WI38 (cell line): Measurements from ENCODE around the gene KCNQ4.

Experiments
- H3K4me3 ChIP-seq: 2 replicates; pipeline ENCODE4 v1.5.1; 2011; ENCODE audit warnings: low read depth, mild to moderate bottlenecking, control low read depth, low read length
- TF ChIP-seq, protein P1 (sequence below): IDR thresholded peaks from 2 replicates; pipeline ENCODE4 v1.5.1; 2012; ENCODE audit warnings: low read depth, mild to moderate bottlenecking, control low read depth, low read length

Gene KCNQ4

DNA sequence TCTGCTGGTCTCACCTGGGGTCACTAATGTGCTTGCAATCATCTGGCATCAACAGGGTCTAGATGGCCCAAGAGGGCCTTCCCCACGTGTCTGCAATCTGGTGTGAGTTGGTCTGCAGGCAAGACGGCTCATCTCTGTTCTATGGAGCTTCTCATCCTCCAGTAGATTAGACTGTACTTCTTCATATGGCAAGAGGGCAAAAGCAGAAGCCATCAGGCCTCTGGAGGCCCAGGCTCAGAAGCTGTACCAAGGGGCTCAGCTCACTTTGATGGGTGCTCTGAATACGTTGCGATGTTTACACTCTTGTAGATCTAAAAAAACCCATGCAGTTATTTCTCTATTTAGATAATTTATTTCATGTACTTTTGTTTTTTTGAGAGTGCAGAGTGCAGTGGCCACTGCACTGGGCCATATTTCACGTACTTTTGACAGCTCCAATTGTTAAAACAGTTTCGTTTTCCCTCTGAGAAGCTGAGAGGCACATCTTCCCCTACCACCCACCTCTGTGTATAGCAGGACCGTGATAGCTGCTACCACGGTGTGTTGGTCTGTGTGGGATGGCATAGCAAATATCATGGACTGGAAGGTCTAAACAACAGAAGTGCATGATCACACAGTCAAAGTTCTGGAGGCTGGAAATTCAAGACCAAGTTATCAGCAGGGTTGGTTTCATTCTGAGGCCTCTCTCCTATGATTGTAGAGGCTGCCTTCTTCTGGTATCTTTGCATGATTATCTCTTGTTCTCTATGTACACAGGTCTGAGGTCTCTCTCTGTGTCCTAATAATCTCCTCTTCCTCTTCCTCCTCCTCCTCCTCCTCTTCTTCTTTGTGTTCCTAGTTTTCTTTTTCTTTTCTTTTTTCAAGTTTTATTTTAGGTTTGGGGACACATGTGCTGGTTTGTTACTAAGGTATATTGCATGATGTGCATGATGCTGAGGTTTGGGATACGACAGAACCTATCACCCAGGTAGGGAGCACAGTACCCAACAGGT, 61.6 kb downstream of the KCNQ4 start:
- TF ChIP-seq, protein P1, sequence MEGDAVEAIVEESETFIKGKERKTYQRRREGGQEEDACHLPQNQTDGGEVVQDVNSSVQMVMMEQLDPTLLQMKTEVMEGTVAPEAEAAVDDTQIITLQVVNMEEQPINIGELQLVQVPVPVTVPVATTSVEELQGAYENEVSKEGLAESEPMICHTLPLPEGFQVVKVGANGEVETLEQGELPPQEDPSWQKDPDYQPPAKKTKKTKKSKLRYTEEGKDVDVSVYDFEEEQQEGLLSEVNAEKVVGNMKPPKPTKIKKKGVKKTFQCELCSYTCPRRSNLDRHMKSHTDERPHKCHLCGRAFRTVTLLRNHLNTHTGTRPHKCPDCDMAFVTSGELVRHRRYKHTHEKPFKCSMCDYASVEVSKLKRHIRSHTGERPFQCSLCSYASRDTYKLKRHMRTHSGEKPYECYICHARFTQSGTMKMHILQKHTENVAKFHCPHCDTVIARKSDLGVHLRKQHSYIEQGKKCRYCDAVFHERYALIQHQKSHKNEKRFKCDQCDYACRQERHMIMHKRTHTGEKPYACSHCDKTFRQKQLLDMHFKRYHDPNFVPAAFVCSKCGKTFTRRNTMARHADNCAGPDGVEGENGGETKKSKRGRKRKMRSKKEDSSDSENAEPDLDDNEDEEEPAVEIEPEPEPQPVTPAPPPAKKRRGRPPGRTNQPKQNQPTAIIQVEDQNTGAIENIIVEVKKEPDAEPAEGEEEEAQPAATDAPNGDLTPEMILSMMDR = no peak
- H3K4me3 ChIP-seq = no peak overlapping the region

DNA sequence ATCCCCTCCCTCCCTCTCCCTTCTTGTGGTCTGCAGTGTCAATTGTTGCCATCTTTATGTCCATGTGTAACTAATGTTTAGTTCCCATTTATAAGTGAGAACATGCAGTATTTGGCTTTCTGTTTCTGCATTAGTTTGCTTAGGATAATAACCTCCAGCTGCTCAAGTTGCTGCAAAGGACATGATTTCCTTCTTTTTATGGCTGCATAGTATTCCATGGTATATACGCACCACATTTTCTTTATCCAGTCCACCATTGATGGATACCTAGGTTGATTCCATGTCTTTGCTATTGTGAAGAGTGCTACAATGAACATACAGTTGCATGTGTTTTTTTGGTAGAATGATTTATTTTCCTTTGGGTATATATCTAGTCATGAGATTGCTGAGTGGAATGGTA, 62.3 kb downstream of the KCNQ4 start:
- TF ChIP-seq, protein P1 = no peak
- no peak overlapping the region for H3K4me3 ChIP-seq

DNA sequence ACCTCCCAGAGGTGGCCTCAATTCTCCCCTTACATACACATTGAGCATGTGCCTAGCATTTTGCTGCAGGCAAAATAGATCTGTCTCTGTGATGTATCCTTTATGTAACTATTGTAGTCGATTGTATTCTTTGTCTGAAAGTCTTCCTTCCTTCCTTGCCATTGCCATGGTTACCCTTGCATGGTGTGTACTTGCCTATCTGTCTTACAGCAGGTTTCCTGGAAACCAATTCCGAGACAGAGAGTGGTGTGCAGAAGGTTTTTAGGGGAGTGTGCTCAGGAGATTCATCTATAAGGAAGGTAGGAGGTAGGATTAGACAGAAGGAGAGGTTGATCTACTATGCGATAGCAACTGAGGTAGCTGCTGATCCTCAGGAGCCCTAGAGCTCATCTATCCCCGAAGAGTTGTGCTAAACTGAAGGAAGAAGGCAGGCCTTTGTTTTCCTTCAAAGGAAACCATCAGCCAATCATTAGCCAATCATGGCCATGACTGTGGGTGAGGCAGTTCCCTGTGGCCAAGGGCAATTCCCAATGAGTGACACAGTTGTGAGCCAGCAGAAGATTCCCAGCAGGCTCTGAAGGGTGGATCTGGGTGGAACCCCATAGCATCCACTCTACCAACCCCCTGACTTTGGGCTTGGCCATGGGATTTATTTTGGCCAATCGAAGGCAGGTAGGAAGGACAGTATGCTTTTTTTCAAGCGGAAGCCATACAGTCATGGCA, 63.6 kb downstream of the KCNQ4 start:
- H3K4me3 ChIP-seq = no peak overlapping the region
- TF ChIP-seq, protein P1 = no peak

DNA sequence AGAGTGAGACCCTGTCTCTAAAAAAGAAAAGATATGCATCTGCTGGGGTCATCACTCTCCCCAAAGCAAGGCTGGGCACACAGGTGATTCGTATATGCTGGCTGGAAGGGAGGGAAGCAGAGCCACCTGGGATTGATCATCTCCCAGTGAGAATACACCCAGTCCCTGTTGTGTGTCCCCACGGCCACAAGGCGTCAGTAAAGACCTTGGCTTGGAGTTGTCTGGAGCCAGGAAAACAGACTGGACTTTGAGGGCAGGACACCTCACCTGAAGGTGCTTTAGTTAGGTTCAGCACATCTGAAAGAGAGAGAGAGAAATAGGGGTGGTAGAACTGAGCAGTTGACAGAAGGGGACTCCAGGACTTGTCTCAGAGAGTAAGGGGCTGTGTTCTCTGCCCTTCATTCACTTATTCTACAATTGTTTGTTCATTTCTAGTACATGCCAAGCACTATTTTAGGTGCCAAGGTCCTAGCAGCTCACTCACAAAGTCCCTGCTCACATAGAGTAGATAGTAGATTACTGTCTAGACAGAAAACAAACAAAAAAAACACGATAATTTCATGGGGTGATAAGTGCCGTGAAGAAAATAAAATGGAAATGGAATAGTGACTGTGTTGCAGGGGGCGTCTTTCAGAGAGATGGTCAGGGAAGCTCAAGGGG, 65.1 kb downstream of the KCNQ4 start:
- no peak overlapping the region for H3K4me3 ChIP-seq
- TF ChIP-seq, protein P1 = peak; percentile 99

DNA sequence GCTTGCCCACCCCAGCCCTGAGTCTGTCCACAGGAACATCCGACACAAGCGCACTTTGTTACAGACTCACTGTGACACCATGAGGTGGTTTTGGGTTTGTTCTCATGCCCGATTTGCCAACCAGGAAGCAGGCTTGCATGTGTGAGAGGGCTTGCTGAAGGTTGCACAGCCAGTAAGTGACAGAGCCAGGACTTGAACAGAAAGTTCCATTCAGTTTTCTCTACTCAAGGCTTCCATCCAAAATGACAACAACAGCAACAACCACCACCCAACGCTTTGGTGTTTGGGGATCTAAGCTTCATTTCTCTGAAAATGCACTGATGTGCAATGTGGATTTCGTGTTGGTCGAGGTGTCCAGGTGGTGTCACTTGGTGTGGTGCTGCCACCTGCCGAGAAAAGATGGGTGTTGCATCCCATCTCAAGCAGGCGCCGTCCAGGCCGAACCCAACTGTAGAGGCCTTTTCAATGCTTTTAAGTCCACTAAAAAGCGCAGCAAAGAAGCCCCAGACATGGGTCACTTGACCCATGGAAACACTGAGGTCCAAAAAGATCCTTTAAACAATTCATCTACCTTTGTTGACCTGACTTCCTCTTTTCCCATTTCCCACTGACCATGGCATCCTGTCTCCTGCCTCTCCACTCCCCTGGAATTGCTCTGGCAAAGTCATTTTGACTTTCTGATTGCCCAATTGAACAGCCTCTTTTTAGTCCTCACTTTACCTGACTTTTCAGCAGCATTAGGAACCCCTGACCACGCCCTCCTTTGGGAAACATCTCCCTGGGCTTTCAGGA, 66.4 kb downstream of the KCNQ4 start:
- TF ChIP-seq, protein P1 = peak; percentile 85
- no peak overlapping the region for H3K4me3 ChIP-seq

DNA sequence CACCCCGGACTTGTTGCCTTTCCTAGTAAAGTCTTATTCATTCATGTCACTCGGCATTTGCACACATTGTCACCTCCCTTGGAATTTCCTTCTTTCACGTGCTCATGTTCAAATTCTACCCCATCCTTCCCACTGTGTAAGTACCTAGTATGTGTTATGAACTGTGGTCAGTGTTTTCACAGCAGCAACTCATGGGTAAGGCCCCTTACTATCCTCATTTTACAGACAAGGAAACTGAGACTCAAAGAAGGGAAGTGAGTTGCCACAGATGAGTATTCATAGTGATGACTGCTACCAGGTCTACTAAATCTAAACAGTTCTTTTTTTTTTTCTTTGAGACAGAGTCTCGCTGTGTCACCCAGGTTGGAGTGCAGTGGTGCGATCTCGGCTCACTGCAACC, 68.1 kb downstream of the KCNQ4 start:
- TF ChIP-seq, protein P1 = no peak
- H3K4me3 ChIP-seq = no peak overlapping the region
